Activated CD8-positive, alpha-beta memory T cell treated with anti-CD3 and anti-CD28 coated beads for 48 hours (primary cell): Measurements from ENCODE around the gene OR6C6.
"Not testable (repeated sequence)": the region's sequence is repeated elsewhere in the genome, so short reads cannot be mapped to it uniquely, and the experiment has no call there.

Experiments
- DNase-seq, 3 experiments: peaks; one replicate each; pipeline ENCODE4 v3.0.0-alpha.2; 2020; ENCODE audit warnings: low read depth in 2 of 3, low spot score in 2 of 3

Gene OR6C6

DNA sequence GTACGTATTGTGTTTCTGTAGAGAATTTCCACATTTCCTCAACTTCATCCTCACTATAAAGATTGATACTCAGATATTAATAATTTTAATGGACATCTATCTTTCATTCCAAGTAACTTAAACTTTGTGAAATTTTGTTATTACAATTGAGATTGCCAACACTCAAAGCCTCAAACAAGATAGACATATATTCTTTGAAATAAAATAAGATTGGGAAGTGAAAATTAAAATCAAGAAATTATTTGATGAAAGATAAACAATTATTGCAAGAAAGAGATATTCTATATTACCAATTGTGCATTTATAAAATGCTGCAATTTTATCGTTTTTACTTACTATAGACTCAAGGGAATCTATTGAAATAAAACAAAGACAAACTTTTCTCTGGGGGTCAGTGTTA lies at the start of gene OR6C6:
OR6C6 (minus strand) TSS at position 101 of the 400 bp plus-strand sequence. CDS start 1,337 bp downstream, outside the sequence.
- DNase-seq = no peak

GRCh38 chr12:55336002-55336401 lies 39.6 kb upstream of the OR6C6 start:
- DNase-seq = no peak

- no peak for DNase-seq
These were observed 34.1 kb upstream of the OR6C6 start, which contains the start of gene OR6C3 for GRCh38 chr12:55330446-55330845. Gene OR6C3, plus strand, starts transcription at chr12:55330746. Its CDS starts 955 bp downstream, at chr12:55331701.

GRCh38 chr12:55325801-55326200 lies 29.4 kb upstream of the OR6C6 start:
- DNase-seq = not testable (repeated sequence)

DNA sequence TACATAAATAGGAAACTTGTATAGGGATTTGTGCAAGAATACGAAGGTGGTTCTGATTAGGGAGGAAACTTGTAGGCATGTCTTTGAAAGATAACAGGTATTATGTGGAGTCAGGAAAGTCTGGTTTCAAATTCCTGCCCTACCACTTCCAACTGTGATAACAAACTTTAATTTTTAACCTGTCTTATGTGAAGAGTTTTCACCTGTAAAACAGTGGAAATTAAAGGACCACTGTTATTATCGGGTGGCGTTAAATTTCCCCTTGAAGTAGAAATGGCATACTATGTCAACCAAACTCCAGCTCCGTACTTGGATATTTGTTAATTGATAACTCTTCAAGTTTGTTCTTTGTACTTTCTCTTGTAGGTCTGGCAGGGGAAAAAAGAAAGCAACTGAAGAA lies 23.8 kb upstream of the OR6C6 start:
- DNase-seq = no peak

DNA sequence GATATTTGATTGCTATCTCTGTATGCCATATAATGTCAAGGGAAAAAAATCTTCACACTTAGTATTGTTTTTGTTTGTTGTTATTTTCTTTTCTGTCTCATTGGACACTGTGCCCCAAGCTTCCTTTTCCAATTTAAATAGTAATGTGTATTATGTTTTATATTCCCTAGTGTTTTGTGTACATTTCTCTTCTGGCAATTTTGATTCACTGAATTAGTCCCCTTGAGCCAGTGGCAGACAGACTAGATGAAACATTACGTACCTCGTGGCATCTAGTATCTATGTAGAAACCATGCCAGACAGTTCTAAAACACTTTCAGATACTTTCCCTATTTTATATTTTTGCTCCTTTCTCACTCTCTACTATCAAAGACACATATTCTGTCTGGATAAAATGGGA lies 17.7 kb upstream of the OR6C6 start, which contains the start of gene OR6C1:
OR6C1 (plus strand) TSS at position 301 of the 400 bp plus-strand sequence. CDS start 6,257 bp downstream, outside the sequence.
- DNase-seq = no peak

DNA sequence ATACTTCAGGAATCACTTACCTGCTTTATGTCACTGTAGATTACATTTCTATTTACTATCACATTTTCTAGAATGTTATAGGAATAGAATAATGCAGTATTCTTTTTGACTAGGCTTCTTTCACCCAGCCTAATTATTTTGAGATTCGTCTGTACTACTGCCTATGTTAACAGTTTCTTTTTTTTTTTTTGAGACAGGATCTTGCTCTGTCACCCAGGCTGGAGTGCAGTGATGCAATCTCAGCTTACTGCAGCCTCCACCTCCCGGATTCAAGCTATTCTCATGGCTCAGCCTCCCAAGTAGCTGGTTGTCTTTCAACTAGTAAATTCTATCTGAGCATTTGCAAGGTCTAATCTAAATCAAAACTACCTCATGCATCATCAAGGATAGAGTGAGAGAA lies 6.4 kb downstream of the OR6C6 start:
- DNase-seq = no peak

DNA sequence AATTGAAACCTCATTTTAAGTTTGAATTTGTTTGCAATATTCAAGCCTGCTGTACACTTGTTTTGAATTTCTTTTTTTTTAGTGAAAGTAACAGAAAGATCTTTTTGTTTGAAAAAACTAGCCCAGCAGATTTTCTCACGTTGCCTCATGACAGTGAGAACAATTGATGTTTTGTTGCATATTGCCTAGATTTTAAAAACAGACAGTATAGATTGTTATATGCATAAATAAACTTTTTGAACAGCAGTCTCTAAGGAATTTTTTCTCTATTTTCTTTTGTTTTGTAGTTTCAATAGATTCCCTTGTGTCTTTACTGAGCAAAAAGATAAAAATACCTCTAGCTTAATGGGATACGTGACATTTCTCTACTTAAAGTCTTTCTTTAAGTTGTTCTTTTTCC lies 15.4 kb downstream of the OR6C6 start:
- DNase-seq = no peak

GRCh38 chr12:55258303-55258702 lies 38.1 kb downstream of the OR6C6 start:
- DNase-seq = no peak

DNA sequence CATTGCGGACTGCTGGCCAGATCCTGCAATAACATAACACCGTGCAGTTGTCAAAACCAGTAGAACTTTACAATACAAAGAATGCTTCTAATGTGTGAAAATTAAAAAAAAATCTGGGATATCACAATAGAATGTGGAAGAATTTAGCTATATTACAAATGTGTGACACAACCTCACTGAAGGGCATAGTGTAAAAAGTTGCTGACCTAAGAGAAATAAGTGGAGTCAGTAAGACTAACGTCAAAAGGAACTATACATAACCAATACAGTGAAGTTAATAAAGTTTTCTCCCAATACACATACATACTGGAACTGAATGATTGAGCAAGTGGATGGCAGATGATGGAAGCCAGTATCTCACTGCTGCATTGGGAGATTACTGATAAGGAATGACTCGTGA lies 39.5 kb downstream of the OR6C6 start:
- no peak for DNase-seq

GRCh38 chr12:55253281-55253680 lies 43.1 kb downstream of the OR6C6 start:
- no peak for DNase-seq

DNA sequence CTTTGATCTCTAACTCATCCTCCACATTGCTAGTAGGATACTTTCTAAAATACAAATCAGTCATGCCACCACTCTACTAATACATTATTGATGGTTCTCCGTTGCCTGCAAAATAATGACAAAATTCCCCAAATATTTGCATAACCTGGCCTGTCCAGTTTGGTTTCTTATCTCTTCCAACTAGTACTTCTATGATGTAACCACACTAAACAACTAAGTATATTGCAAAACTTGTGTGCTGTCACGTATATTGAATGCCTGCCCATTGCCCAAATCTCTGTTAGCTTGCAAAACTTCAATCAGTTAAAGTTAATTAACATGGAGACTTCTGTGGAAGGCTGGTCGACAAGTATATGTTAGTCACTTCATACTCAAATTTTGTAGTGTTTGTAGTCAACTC lies 45.4 kb downstream of the OR6C6 start:
- no peak for DNase-seq

- DNase-seq = no peak
These were observed 50.2 kb downstream of the OR6C6 start for GRCh38 chr12:55246159-55246558.

- no peak for DNase-seq
These were observed 52.1 kb downstream of the OR6C6 start, which contains the start of gene OR6C74 for GRCh38 chr12:55244309-55244708. Gene OR6C74, plus strand, starts transcription at chr12:55244609. Its CDS starts 2,679 bp downstream, at chr12:55247288.
